ENCODE data around the gene SCYGR3.

DNA sequence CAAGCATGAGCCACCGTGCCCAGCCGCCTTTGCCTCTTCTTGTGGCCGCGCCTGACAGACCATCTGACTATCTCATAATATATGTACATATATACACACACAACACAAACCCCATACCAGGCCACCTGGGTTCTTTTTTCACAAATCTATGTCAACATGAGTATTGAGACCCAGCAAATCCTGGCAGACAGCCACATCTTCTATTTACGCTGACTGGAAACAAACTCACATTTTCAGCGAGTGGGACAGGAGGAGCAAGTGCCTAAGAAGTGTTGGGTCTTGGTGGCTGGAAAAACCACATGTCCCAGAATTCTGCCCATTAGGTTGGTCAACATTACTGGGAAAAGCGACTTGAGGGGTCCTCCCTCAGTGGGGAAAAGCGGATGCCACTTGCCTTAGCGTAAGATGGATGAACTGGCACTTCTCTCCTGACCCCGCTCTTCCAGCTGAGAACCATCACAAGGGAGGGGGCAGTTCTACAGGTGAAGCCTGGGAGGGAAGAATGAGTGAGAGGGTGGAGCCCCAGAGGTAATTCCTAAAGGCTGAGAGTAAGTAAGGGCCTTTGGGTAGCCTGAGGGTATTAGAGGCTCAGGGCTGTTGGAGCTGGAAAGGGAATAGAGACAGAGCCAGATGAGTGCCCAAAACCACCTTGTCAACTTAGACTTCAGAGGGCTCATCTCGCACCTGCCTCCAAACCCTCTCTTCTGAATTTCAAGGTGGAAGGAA, 1.9 kb downstream of the SCYGR3 start:
- TF ChIP-seq POLR2A (IDR thresholded peaks at IDR 0.05) (no peak), POLR2AphosphoS5 (IDR thresholded peaks at IDR 0.05) (no peak), EP300 (IDR thresholded peaks at IDR 0.05) (no peak)
- TF ChIP-seq, protein P1, sequence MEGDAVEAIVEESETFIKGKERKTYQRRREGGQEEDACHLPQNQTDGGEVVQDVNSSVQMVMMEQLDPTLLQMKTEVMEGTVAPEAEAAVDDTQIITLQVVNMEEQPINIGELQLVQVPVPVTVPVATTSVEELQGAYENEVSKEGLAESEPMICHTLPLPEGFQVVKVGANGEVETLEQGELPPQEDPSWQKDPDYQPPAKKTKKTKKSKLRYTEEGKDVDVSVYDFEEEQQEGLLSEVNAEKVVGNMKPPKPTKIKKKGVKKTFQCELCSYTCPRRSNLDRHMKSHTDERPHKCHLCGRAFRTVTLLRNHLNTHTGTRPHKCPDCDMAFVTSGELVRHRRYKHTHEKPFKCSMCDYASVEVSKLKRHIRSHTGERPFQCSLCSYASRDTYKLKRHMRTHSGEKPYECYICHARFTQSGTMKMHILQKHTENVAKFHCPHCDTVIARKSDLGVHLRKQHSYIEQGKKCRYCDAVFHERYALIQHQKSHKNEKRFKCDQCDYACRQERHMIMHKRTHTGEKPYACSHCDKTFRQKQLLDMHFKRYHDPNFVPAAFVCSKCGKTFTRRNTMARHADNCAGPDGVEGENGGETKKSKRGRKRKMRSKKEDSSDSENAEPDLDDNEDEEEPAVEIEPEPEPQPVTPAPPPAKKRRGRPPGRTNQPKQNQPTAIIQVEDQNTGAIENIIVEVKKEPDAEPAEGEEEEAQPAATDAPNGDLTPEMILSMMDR (IDR thresholded peaks at IDR 0.05), result no peak

Data from sigmoid colon (tissue), 4 donors.